Activated CD4-positive, alpha-beta memory T cell treated with anti-CD3 and anti-CD28 coated beads, Interleukin-2, amount 10 ng/mL, durations not matched to agents 7 days and 5 days (primary cell): ENCODE results near the gene RBM20. TPM values are rescaled to one million over a fixed set of nuclear protein-coding genes. Genes with fewer than 3 reads are reported as not detected.

ENCODE experiments used
- CTCF ChIA-PET: fragments of 350-600 bp; sonication (Branson Sonifier 250); formaldehyde crosslinking; loops from one replicate; lab custom pipeline; 2021; ENCODE audit warnings: antibody characterized with exemption, inconsistent platforms; lab: Charles Lee
- POLR2A ChIA-PET: fragments of 350-600 bp; sonication (Branson Sonifier 250); formaldehyde crosslinking; loops from one replicate; lab custom pipeline; 2021; ENCODE audit warnings: antibody characterized with exemption; lab: Charles Lee
- DNase-seq: peaks from one replicate; pipeline ENCODE4 v3.0.0-alpha.2; 2020
- H3K27ac Mint-ChIP-seq: one replicate; pipeline ENCODE4 v1.8.0; 2021; ENCODE audit warnings: mild to moderate bottlenecking, mixed read lengths
- H3K27me3 Mint-ChIP-seq: one replicate; pipeline ENCODE4 v1.8.0; 2021; ENCODE audit warnings: mixed read lengths
- H3K36me3 Mint-ChIP-seq: one replicate; pipeline ENCODE4 v1.8.0; 2021; ENCODE audit warnings: low read depth, mixed read lengths
- H3K4me1 Mint-ChIP-seq: one replicate; pipeline ENCODE4 v1.8.0; 2021; ENCODE audit warnings: mixed read lengths
- H3K4me3 Mint-ChIP-seq: one replicate; pipeline ENCODE4 v1.8.0; 2021; ENCODE audit warnings: mild to moderate bottlenecking, mixed read lengths
- H3K9me3 Mint-ChIP-seq: one replicate; pipeline ENCODE4 v1.8.0; 2021; ENCODE audit warnings: mixed read lengths
- total RNA-seq, 2 experiments: library from RNA; stranded (reverse); gene quantifications; one replicate each; pipeline ENCODE4 v1.2.3, GENCODE V29; 2021

RBM20 gene
- total RNA-seq, 2 experiments from 2014 or later = 0.03 TPM; not detected in 1

GRCh38 chr10:110797416-110797815 is 153.3 kb downstream of the RBM20 start:
- peaks cover 6% of the 10 kb centered on the region for H3K27me3 Mint-ChIP-seq
- H3K36me3 Mint-ChIP-seq = no peaks in the 10 kb centered on the region
- POLR2A ChIA-PET = interaction anchor here (2.1 kb wide), 1 partner anchor 21 kb away, joined by 5 read pairs; no protein-coding TSS in a partner anchor
- CTCF ChIA-PET = no interaction called here
- no peaks in the 10 kb centered on the region for H3K9me3 Mint-ChIP-seq
- H3K4me3 Mint-ChIP-seq = no peak overlapping the region
- peaks cover 7% of the 10 kb centered on the region for H3K4me1 Mint-ChIP-seq
- H3K27ac Mint-ChIP-seq = no peak overlapping the region
- no peak for DNase-seq

- Mint-ChIP-seq H3K4me3 (no peak overlapping the region), H3K4me1 (peaks cover 16% of the 10 kb centered on the region), H3K27ac (no peak overlapping the region), H3K27me3 (peaks cover 6% of the 10 kb centered on the region), H3K36me3 (no peaks in the 10 kb centered on the region), H3K9me3 (no peaks in the 10 kb centered on the region)
- ChIA-PET POLR2A (interaction anchor here (0.8 to 2.1 kb wide), 3 partner anchors 11 to 24 kb away, joined by 5 read pairs; no protein-coding TSS in a partner anchor), CTCF (interaction anchor here (0.6 to 2.5 kb wide), 3 partner anchors 11 to 59 kb away, joined by 3 to 7 read pairs (median 4); no protein-coding TSS in a partner anchor)
- DNase-seq = no peak
Measured at GRCh38 chr10:110798340-110798739, 154.2 kb downstream of the RBM20 start.

DNA sequence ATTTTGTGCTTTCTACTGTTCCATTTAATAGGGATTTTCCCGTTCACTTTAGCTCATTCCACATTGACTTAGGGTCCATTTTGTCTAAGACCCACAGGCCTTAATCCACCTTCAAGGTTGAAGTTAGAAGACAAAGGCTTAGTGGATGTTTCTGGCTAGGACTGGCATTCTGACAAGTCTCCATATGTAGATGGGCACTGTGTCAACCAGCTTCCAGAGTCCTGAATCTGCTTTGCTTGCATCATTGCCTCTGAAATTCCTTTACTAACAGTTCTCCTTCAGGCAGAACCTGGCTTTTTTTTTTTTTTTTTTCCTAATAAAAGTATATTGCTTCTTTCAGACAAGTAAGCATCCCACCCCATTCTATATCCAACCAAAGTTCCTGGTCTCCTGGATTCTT is 158.0 kb downstream of the RBM20 start:
- Mint-ChIP-seq H3K4me1 (peaks cover 35% of the 10 kb centered on the region), H3K27ac (peak overlapping the region; percentile 75), H3K36me3 (no peaks in the 10 kb centered on the region), H3K9me3 (no peaks in the 10 kb centered on the region), H3K4me3 (no peak overlapping the region), H3K27me3 (peaks cover 3% of the 10 kb centered on the region)
- DNase-seq = no peak
- POLR2A ChIA-PET = interaction anchor here (1.2 to 2.8 kb wide), 7 partner anchors 16 to 116 kb away, joined by 4 to 17 read pairs (median 6); partner anchors contain the start of genes BBIP1, PDCD4 and SHOC2
- CTCF ChIA-PET = interaction anchor here (0.6 to 3.1 kb wide), 10 partner anchors 8 to 116 kb away, joined by 3 to 19 read pairs (median 6); partner anchors contain the start of genes BBIP1 and SHOC2

GRCh38 chr10:110802551-110803238 is 158.6 kb downstream of the RBM20 start:
- ChIA-PET POLR2A (interaction anchor here (1.0 to 2.8 kb wide), 10 partner anchors 9 to 116 kb away, joined by 3 to 17 read pairs (median 6); partner anchors contain the start of genes BBIP1, PDCD4 and SHOC2), CTCF (interaction anchor here (0.6 to 3.1 kb wide), 22 partner anchors 9 to 194 kb away, joined by 3 to 19 read pairs (median 5); partner anchors contain the start of genes BBIP1 and SHOC2)
- peak; percentile 56 for DNase-seq
- Mint-ChIP-seq H3K9me3 (no peaks in the 10 kb centered on the region), H3K27ac (peak overlapping the region; percentile 75), H3K4me1 (peaks cover 35% of the 10 kb centered on the region), H3K36me3 (no peaks in the 10 kb centered on the region), H3K27me3 (peaks cover 3% of the 10 kb centered on the region), H3K4me3 (peak overlapping the region; percentile 18)

DNA sequence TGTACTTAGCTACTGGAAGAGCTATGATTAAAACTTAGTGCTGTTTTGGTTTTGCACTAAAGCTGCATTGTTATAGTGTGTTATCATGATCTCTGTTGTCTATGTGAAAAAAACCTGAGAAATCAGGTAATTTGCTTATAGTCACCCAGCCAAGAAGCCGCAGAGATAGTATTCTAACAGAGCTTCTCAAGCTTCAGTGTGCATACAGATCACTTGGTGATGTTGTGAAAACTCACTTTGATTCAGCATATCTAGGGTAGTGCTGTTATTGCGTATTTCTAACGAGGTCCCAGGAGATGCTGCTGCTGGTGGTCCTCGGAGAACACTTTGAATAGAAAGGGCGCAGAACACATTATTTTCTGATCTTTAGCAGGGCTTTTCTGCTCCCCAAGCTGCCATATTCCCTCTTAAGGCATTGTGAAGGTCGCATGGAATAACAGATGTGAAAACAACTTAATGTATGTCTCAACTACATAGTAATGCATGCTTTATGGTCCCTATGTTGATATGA is 159.2 kb downstream of the RBM20 start:
- no peaks in the 10 kb centered on the region for H3K36me3 Mint-ChIP-seq
- no peaks in the 10 kb centered on the region for H3K9me3 Mint-ChIP-seq
- H3K4me1 Mint-ChIP-seq = peaks cover 35% of the 10 kb centered on the region
- no peak overlapping the region for H3K4me3 Mint-ChIP-seq
- peaks cover 3% of the 10 kb centered on the region for H3K27me3 Mint-ChIP-seq
- CTCF ChIA-PET = interaction anchor here (0.7 to 3.1 kb wide), 22 partner anchors 10 to 274 kb away, joined by 3 to 19 read pairs (median 5); partner anchors contain the start of genes ADRA2A, BBIP1 and SHOC2
- DNase-seq = no peak
- H3K27ac Mint-ChIP-seq = peak overlapping the region; percentile 75
- POLR2A ChIA-PET = interaction anchor here (1.0 to 2.8 kb wide), 10 partner anchors 8 to 115 kb away, joined by 3 to 17 read pairs (median 6); partner anchors contain the start of genes BBIP1, PDCD4 and SHOC2

GRCh38 chr10:110803830-110804338 is 159.7 kb downstream of the RBM20 start:
- CTCF ChIA-PET = interaction anchor here (0.7 to 3.1 kb wide), 21 partner anchors 10 to 273 kb away, joined by 3 to 19 read pairs (median 5); partner anchors contain the start of genes ADRA2A, BBIP1 and SHOC2
- Mint-ChIP-seq H3K9me3 (no peaks in the 10 kb centered on the region), H3K4me1 (peaks cover 35% of the 10 kb centered on the region), H3K27me3 (peaks cover 3% of the 10 kb centered on the region), H3K27ac (peak overlapping the region; percentile 20), H3K4me3 (no peak overlapping the region), H3K36me3 (no peaks in the 10 kb centered on the region)
- DNase-seq = peak; percentile 31
- POLR2A ChIA-PET = interaction anchor here (1.0 to 2.8 kb wide), 7 partner anchors 8 to 115 kb away, joined by 3 to 17 read pairs (median 6); partner anchors contain the start of genes BBIP1, PDCD4 and SHOC2

GRCh38 chr10:110804376-110804775 is 160.2 kb downstream of the RBM20 start:
- no peaks in the 10 kb centered on the region for H3K9me3 Mint-ChIP-seq
- H3K36me3 Mint-ChIP-seq = no peaks in the 10 kb centered on the region
- H3K4me1 Mint-ChIP-seq = peaks cover 35% of the 10 kb centered on the region
- H3K4me3 Mint-ChIP-seq = no peak overlapping the region
- H3K27me3 Mint-ChIP-seq = peaks cover 3% of the 10 kb centered on the region
- no peak for DNase-seq
- CTCF ChIA-PET = interaction anchor here (0.7 to 3.1 kb wide), 16 partner anchors 14 to 273 kb away, joined by 3 to 19 read pairs (median 5); partner anchors contain the start of genes ADRA2A, BBIP1 and SHOC2
- POLR2A ChIA-PET = interaction anchor here (1.9 to 2.8 kb wide), 2 partner anchors 54 to 92 kb away, joined by 5 to 17 read pairs; no protein-coding TSS in a partner anchor
- H3K27ac Mint-ChIP-seq = peak overlapping the region; percentile 20

GRCh38 chr10:110805292-110805691 is 161.2 kb downstream of the RBM20 start:
- Mint-ChIP-seq H3K9me3 (no peaks in the 10 kb centered on the region), H3K4me3 (no peak overlapping the region), H3K27me3 (peaks cover 5% of the 10 kb centered on the region), H3K4me1 (peaks cover 35% of the 10 kb centered on the region), H3K36me3 (no peaks in the 10 kb centered on the region), H3K27ac (no peak overlapping the region)
- ChIA-PET POLR2A (no interaction called here), CTCF (no interaction called here)
- DNase-seq = no peak

GRCh38 chr10:110806335-110806734 is 162.2 kb downstream of the RBM20 start:
- no peaks in the 10 kb centered on the region for H3K36me3 Mint-ChIP-seq

DNA sequence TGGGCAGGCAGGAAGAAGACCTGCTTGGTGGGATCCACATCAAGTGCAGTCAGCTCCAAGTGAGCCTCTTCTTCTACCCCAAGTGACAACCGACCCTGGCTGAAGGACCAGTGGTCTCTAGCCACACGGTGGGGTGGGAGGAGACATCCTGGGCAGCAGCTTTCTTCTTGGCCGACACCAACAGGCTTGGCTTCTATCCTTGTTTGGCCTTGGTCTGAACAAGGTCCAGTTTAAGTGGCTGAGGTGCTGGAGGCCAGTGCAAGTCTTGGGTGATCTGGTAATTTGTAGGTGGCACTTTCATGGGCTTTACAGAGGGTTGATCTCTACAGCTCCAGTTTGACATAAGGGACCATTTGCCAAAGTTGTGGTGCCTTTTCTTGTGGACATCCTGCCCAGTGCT is 164.0 kb downstream of the RBM20 start:
- no peak for DNase-seq
- CTCF ChIA-PET = no interaction called here
- H3K9me3 Mint-ChIP-seq = no peaks in the 10 kb centered on the region
- POLR2A ChIA-PET = no interaction called here
- no peak overlapping the region for H3K4me3 Mint-ChIP-seq
- no peak overlapping the region for H3K27ac Mint-ChIP-seq
- H3K4me1 Mint-ChIP-seq = peaks cover 21% of the 10 kb centered on the region
- H3K27me3 Mint-ChIP-seq = peaks cover 2% of the 10 kb centered on the region
- H3K36me3 Mint-ChIP-seq = no peaks in the 10 kb centered on the region

More at GRCh38 chr10:110806335-110806734, 162.2 kb downstream of the RBM20 start:
- H3K27ac Mint-ChIP-seq = no peak overlapping the region
- POLR2A ChIA-PET = interaction anchor here (1.4 kb wide), 1 partner anchor 41 kb away, joined by 3 read pairs; no protein-coding TSS in a partner anchor
- H3K27me3 Mint-ChIP-seq = peaks cover 5% of the 10 kb centered on the region
- no peak overlapping the region for H3K4me3 Mint-ChIP-seq
- H3K9me3 Mint-ChIP-seq = no peaks in the 10 kb centered on the region
- H3K4me1 Mint-ChIP-seq = peaks cover 35% of the 10 kb centered on the region
- no peak for DNase-seq
- CTCF ChIA-PET = no interaction called here

DNA sequence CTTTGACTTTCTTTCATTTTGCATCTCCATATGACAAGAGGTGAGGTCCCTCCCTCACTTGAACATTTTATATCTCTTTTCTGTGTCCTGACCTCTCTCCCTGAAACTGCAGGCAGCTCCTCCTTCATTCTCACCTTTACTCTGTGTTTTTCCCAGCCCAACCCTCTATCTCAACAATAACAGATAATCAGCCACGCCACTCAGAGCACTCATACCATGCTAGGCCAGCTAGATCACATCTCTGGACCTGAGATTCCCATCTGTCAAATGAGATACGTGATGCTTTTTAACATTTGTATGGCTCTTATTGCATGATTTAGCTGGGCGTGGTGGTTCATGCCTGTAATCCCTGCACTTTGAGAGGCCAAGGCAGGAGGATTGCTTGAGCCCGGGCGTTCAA is 164.5 kb downstream of the RBM20 start:
- H3K9me3 Mint-ChIP-seq = no peaks in the 10 kb centered on the region
- no peaks in the 10 kb centered on the region for H3K36me3 Mint-ChIP-seq
- H3K4me3 Mint-ChIP-seq = no peak overlapping the region
- no peak for DNase-seq
- CTCF ChIA-PET = no interaction called here
- peaks cover 17% of the 10 kb centered on the region for H3K4me1 Mint-ChIP-seq
- no peak overlapping the region for H3K27ac Mint-ChIP-seq
- H3K27me3 Mint-ChIP-seq = peaks cover 2% of the 10 kb centered on the region
- POLR2A ChIA-PET = no interaction called here

DNA sequence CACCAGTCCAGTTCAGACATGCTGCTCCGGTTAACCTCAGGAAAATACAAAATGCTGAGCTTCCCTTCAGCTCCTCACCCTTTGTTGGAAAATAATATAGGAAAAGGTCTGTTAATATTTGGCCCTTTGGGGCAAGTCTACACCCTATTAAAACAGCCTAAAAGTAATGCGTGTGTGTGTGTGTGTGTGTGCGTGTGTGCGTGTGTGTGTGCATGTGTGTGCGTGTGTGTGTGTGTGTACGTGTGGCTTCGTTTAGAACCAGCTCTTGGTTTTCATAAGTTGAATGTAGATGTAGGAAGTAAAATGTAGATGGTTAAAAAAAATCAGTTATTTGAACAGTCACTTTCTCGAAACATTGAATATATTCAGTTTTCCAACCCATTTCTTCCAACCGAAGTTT is 166.5 kb downstream of the RBM20 start:
- Mint-ChIP-seq H3K27ac (no peak overlapping the region), H3K4me1 (no peaks in the 10 kb centered on the region), H3K4me3 (no peak overlapping the region), H3K27me3 (peaks cover 2% of the 10 kb centered on the region), H3K36me3 (no peaks in the 10 kb centered on the region), H3K9me3 (no peaks in the 10 kb centered on the region)
- ChIA-PET POLR2A (no interaction called here), CTCF (no interaction called here)
- no peak for DNase-seq
